ENCODE data around the gene SHISAL2A. TPM values are rescaled to one million over a fixed set of nuclear protein-coding genes. Genes with fewer than 3 reads are reported as not detected.

Gene SHISAL2A
- total and polyA plus RNA-seq, 7 donors = 0.13 to 1.6 (median 0.28) TPM

GRCh38 chr1:52645261-52645660 lies 12.3 kb downstream of the SHISAL2A start:
- H3K4me1 ChIP-seq = no peaks in the 10 kb centered on the region
- H3K27me3 ChIP-seq (ENCODE audit: insufficient read depth in 3 of 3, low read length in 2 of 3) = no peaks in the 10 kb centered on the region
- intact Hi-C loops (cut with DNase I) = no loop called here
- no peak overlapping the region for H3K27ac ChIP-seq
- ATAC-seq (no peak), DNase-seq (no peak)
- H3K4me3 ChIP-seq = no peak overlapping the region
- no peaks in the 10 kb centered on the region for H3K36me3 ChIP-seq (ENCODE audit: insufficient read depth in 1 of 2, low read depth in 1 of 2)
- TF ChIP-seq, protein P1, sequence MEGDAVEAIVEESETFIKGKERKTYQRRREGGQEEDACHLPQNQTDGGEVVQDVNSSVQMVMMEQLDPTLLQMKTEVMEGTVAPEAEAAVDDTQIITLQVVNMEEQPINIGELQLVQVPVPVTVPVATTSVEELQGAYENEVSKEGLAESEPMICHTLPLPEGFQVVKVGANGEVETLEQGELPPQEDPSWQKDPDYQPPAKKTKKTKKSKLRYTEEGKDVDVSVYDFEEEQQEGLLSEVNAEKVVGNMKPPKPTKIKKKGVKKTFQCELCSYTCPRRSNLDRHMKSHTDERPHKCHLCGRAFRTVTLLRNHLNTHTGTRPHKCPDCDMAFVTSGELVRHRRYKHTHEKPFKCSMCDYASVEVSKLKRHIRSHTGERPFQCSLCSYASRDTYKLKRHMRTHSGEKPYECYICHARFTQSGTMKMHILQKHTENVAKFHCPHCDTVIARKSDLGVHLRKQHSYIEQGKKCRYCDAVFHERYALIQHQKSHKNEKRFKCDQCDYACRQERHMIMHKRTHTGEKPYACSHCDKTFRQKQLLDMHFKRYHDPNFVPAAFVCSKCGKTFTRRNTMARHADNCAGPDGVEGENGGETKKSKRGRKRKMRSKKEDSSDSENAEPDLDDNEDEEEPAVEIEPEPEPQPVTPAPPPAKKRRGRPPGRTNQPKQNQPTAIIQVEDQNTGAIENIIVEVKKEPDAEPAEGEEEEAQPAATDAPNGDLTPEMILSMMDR (IDR thresholded peaks at IDR 0.05) = no peak
- WGBS, 3 donors = 68 to 77% (median 71%) methylated on average over 6 of the region's 6 CpGs
- H3K9me3 ChIP-seq = no peaks in the 10 kb centered on the region

DNA sequence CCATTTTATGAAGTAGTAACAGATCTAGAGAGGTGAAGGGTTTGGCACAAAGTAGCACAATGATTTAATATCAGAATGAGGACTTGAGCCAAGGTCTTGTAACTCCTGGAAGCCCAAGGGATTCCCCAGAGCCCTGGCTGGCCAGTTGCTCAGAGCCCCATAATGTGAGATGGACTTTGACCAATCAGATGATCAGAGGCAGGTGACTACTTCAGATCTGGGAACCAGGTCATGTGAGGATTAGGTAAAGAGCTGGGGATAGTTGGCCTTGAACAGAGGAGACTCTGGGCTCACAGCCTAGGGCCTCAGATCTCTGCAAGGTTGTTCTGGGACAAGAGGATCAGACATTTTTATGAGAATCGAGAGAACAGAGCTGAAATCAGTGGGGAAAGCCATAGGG lies 18.9 kb downstream of the SHISAL2A start:
- Histone ChIP-seq H3K27me3 (ENCODE audit: insufficient read depth in 3 of 3, low read length in 2 of 3) (no peaks in the 10 kb centered on the region), H3K27ac (no peak overlapping the region), H3K4me3 (no peak overlapping the region), H3K4me1 (peaks cover 4% of the 10 kb centered on the region), H3K36me3 (ENCODE audit: insufficient read depth in 1 of 2, low read depth in 1 of 2) (no peaks in the 10 kb centered on the region), H3K9me3 (no peaks in the 10 kb centered on the region)
- ATAC-seq (peak; percentile 65 to 92 (median 79)), DNase-seq (peak in 1 of 2 donors; percentile 60)
- 21 to 44% (median 24%) methylated on average over 1 of the region's 1 CpG for WGBS, 3 donors
- intact Hi-C loops (cut with DNase I) = no loop called here
- TF ChIP-seq, protein P1 (IDR thresholded peaks at IDR 0.05) = no peak

DNA sequence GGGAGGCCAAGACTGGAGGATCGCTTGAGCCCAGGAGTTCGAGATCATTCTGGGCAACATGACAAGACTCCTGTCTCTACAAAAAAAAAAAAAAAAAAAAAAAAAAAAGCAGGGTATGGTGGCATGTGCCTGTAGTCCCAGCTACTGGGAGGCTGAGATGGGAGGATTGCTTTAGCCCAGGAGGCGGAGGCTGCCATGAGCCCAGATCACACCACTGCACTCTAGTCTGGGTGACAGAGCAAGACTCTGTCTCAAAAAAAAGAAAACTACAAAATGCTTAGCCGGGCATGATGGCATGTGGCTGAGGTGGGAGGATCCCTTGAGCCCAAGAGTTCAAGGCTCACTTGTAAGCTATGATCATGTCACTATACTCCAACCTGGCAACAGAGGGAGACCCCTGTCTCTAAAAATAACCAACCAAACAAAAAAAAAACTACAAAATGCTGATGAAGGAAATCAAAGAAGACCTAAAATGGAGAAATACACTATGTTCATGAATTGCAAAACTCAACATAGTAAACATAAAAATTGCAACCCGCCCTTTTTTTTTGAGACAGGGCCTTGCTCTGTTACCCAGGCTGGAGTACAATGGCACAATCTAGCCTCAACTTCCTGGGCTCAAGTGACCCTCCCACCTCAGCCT lies 20.4 kb downstream of the SHISAL2A start:
- no peak for DNase-seq
- ATAC-seq = no peak
- Histone ChIP-seq H3K36me3 (ENCODE audit: insufficient read depth in 1 of 2, low read depth in 1 of 2) (no peaks in the 10 kb centered on the region), H3K27me3 (ENCODE audit: insufficient read depth in 3 of 3, low read length in 2 of 3) (no peaks in the 10 kb centered on the region), H3K27ac (no peak overlapping the region), H3K9me3 (no peaks in the 10 kb centered on the region), H3K4me3 (no peak overlapping the region), H3K4me1 (peaks cover 4% of the 10 kb centered on the region)
- TF ChIP-seq, protein P1 (IDR thresholded peaks at IDR 0.05) = no peak
- WGBS, 3 donors = 91 to 93% (median 93%) methylated on average over 5 of the region's 5 CpGs
- intact Hi-C loops (cut with DNase I) = no loop called here

GRCh38 chr1:52654063-52654462 lies 21.1 kb downstream of the SHISAL2A start:
- no peak overlapping the region for H3K27ac ChIP-seq
- H3K4me1 ChIP-seq = peaks cover 4% of the 10 kb centered on the region
- no peaks in the 10 kb centered on the region for H3K27me3 ChIP-seq (ENCODE audit: insufficient read depth in 3 of 3, low read length in 2 of 3)
- intact Hi-C loops (cut with DNase I) = no loop called here
- no peaks in the 10 kb centered on the region for H3K9me3 ChIP-seq
- no peak for DNase-seq
- TF ChIP-seq, protein P1 (IDR thresholded peaks at IDR 0.05) = no peak
- H3K4me3 ChIP-seq = no peak overlapping the region
- no peaks in the 10 kb centered on the region for H3K36me3 ChIP-seq (ENCODE audit: insufficient read depth in 1 of 2, low read depth in 1 of 2)
- no peak for ATAC-seq

GRCh38 chr1:52657702-52658101 lies 24.7 kb downstream of the SHISAL2A start:
- no peak overlapping the region for H3K27ac ChIP-seq
- intact Hi-C loops (cut with DNase I) = loop anchor here in 1 of 2 donors (5.0 kb wide), 1 partner anchor 50 kb away; no protein-coding TSS in a partner anchor

More at GRCh38 chr1:52657702-52658101, 24.7 kb downstream of the SHISAL2A start:
- no peaks in the 10 kb centered on the region for H3K9me3 ChIP-seq
- ATAC-seq (no peak), DNase-seq (no peak)
- WGBS, 3 donors = 91 to 96% (median 93%) methylated on average over 3 of the region's 3 CpGs
- TF ChIP-seq, protein P1 (IDR thresholded peaks at IDR 0.05) = no peak
- H3K4me1 ChIP-seq = no peaks in the 10 kb centered on the region
- H3K27me3 ChIP-seq (ENCODE audit: insufficient read depth in 3 of 3, low read length in 2 of 3) = no peaks in the 10 kb centered on the region
- H3K36me3 ChIP-seq (ENCODE audit: insufficient read depth in 1 of 2, low read depth in 1 of 2) = no peaks in the 10 kb centered on the region
- H3K4me3 ChIP-seq = no peak overlapping the region

All from psoas muscle (tissue), 8 donors.